Right atrium auricular region (tissue), 2 donors: ENCODE data around the gene CA9. TPM values are rescaled to one million over a fixed set of nuclear protein-coding genes. Genes with fewer than 3 reads are reported as not detected.

Experiments used
- DNase-seq: peaks from one replicate; pipeline ENCODE4 v3.0.0-alpha.2; 2019; ENCODE audit warnings: low spot score
- H3K27ac ChIP-seq, 2 donors: fragments of 200-600 bp; sonication (generic); 1 replicate in 1 of 2; 2 replicates in 1 of 2; pipeline ENCODE4 v1.5.1; 2016 to 2019
- H3K27me3 ChIP-seq, 2 donors: fragments of 200-600 bp; sonication (generic); one replicate each; pipeline versions ENCODE4 v1.5.1 to v1.6.0; 2017 to 2019
- H3K36me3 ChIP-seq: fragments of 200-600 bp; sonication (generic); one replicate; pipeline ENCODE4 v1.5.1; 2016
- H3K4me1 ChIP-seq, 2 donors: fragments of 200-600 bp; sonication (generic); one replicate each; pipeline versions ENCODE4 v1.5.1 to v1.6.0; 2017 to 2019
- H3K4me3 ChIP-seq, 2 donors: fragments of 200-600 bp; sonication (generic); 1 replicate in 1 of 2; 2 replicates in 1 of 2; pipeline ENCODE4 v1.5.1; 2017 to 2019; ENCODE audit warnings: mild to moderate bottlenecking in 1 of 2, moderate library complexity in 1 of 2
- H3K9me3 ChIP-seq, 2 donors: fragments of 200-600 bp; sonication (generic); one replicate each; pipeline ENCODE4 v1.5.1; 2019
- CTCF ChIP-seq, 2 donors: fragments of 200-600 bp; sonication (generic); IDR thresholded peaks; one replicate each; pipeline ENCODE4 v1.5.1; 2019; ENCODE audit warnings: antibody characterized with exemption in 2 of 2
- total RNA-seq, 2 donors: library from RNA; depleted of rRNA; stranded (reverse); fragments of >200 nt; gene quantifications; one replicate each; pipeline ENCODE4 v1.1.0, GENCODE V29; 2016

Gene CA9
- total RNA-seq, 2 donors from 2014 or later: 5.5 to 5.9 TPM

- peak overlapping the region; percentile 96 to 98 for H3K27ac ChIP-seq
- TF ChIP-seq CTCF (IDR thresholded peaks at IDR 0.05): peak in 1 of 2 donors; percentile 47
- peaks cover 42% of the 10 kb centered on the region for H3K36me3 ChIP-seq
- DNase-seq: no peak
- H3K27me3 ChIP-seq: no peaks in the 10 kb centered on the region
- peaks cover 0 to 60% of the 10 kb centered on the region in 2 donors for H3K4me1 ChIP-seq
- no peaks in the 10 kb centered on the region for H3K9me3 ChIP-seq
- peak overlapping the region; percentile 78 to 97 for H3K4me3 ChIP-seq
These were observed 53.2 kb downstream of the CA9 start for GRCh38 chr9:35726931-35727330.

- H3K4me1 ChIP-seq: peaks cover 0 to 60% of the 10 kb centered on the region in 2 donors
- peaks cover 35% of the 10 kb centered on the region for H3K36me3 ChIP-seq
- no peak for DNase-seq
These were observed 53.9 kb downstream of the CA9 start for GRCh38 chr9:35727676-35728040.

DNA sequence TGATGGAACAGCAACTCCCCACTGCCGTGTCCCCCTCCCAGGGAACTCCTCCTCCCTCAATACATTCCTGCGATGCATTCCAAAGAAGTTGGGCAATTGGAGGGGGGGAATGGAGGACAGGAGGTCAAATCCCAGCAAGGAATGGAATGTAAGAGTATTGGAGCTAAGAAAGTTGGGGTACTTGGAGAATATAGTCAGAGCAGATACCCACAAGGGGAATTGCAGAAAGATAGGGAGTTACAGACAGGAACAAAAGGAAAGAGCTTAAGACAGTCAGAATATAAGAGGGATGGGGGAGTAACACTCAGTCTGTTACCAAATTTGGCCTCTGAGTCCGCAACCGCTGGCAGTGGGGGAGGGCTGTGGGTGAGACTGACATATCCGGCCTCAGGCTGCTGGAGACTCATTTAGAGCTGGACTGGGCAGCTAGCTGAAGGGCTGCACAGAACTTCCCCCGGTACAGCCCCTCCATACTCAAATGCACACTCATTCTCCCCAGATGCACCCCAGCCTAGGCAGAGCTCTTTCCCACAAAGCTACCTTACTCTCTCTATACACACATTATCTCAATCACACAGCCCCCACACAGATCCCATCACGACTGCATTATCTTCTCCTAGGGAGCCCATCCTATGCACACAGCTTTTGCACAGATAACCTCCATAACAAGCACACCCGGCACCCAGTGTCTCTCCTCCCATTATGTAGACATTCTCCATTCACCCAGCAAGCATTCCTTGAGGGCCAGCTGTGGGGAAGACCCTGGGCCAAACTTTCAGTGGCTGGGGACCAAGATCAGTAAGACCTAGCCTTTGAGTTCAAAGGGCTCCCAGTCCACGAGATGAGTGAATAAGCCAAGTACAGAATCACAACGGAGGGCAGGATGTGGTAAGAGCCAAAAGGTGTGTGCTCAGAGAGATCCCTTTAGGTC, 54.6 kb downstream of the CA9 start:
- no peak for TF ChIP-seq CTCF (IDR thresholded peaks at IDR 0.05)
- Histone ChIP-seq H3K27ac (peak overlapping the region; percentile 96 to 98), H3K4me1 (peaks cover 0 to 66% of the 10 kb centered on the region in 2 donors)

More at GRCh38 chr9:35727676-35728040, 53.9 kb downstream of the CA9 start:
- no peaks in the 10 kb centered on the region for H3K9me3 ChIP-seq
- TF ChIP-seq CTCF (IDR thresholded peaks at IDR 0.05): no peak
- H3K4me3 ChIP-seq: peak overlapping the region; percentile 78 to 97
- peak overlapping the region; percentile 96 to 98 for H3K27ac ChIP-seq
- no peaks in the 10 kb centered on the region for H3K27me3 ChIP-seq

DNA sequence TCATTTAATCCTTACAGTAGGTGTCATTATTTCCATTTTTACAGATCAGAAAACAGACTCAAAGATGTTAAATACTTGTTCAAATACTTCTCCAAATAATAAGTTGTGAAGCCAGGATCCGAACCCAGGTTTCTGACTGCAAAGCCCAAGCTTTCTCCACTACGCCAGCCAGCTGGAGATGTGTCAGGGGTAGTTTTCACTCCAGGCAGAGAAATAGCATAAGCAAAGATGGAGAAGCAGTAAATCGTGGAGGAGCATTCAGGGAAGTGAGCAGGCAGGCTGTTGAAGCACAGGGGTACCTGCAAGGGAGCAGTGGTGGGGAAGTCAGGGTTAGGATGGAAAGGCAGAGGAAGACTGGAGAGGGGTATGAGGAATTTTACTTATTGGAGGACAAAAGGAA, 55.4 kb downstream of the CA9 start:
- peak overlapping the region; percentile 78 to 97 for H3K4me3 ChIP-seq
- no peaks in the 10 kb centered on the region for H3K9me3 ChIP-seq
- peaks cover 20% of the 10 kb centered on the region for H3K36me3 ChIP-seq
- peak overlapping the region; percentile 96 to 98 for H3K27ac ChIP-seq
- H3K27me3 ChIP-seq: no peaks in the 10 kb centered on the region
- DNase-seq: no peak
- no peak for TF ChIP-seq CTCF (IDR thresholded peaks at IDR 0.05)
- H3K4me1 ChIP-seq: peaks cover 0 to 73% of the 10 kb centered on the region in 2 donors

More for the DNA sequence above, 54.6 kb downstream of the CA9 start:
- DNase-seq: peak; percentile 92
- Histone ChIP-seq H3K9me3 (no peaks in the 10 kb centered on the region), H3K4me3 (peak overlapping the region; percentile 78 to 97), H3K36me3 (peaks cover 28% of the 10 kb centered on the region), H3K27me3 (no peaks in the 10 kb centered on the region)

DNA sequence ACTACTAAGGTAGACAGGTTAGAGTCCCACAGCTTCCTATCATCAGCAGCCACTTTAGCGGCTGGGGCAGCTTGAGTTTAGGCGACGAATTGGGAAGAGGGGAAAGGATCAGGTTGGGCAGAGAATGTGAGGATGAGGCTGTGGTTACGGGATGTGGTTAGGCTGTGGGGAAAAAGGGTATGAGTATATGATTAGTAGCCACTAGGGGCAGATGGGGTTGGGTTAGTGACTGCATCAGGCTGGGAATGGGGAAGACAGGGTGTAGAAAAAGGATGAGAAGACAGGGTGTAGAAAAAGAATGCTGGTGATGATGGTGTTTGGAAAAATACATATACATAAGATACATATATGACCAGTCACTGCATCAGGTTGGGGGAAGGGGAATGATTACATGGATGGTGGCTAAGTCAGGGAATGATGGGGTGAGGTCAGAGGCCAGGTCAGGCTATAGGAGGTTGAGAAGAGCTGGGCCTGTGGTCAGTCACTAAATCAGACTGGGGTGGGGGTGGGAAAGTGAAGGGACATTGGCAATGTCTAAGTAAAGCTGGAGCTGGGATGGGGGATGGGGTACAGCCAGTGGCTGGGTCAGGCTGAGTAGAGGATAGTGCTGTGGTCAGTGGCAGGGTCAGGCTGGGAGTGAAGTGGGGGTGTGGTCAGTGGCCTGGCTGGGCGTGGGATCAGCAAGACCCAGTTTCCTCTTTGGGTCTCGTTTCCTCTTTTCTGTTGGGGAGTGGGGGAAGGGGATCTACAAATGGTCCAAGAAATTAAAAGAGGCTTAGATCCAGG, 56.2 kb downstream of the CA9 start:
- TF ChIP-seq CTCF (IDR thresholded peaks at IDR 0.05): peak; percentile 17 to 65
- Histone ChIP-seq H3K9me3 (no peaks in the 10 kb centered on the region), H3K36me3 (peaks cover 17% of the 10 kb centered on the region), H3K4me1 (peaks cover 0 to 73% of the 10 kb centered on the region in 2 donors), H3K27ac (peak overlapping the region; percentile 96 to 98), H3K27me3 (no peaks in the 10 kb centered on the region), H3K4me3 (peak overlapping the region; percentile 78 to 97)
- peak; percentile 74 for DNase-seq
